Astrocyte of the spinal cord (primary cell): Measurements from ENCODE around the gene COL4A2.

Source experiments
- DNase-seq: peaks from one replicate; pipeline ENCODE4 v3.0.0; 2011; ENCODE audit warnings: low read depth, low spot score
- H3K4me3 ChIP-seq: 2 replicates; pipeline ENCODE4 v1.5.1; 2011; ENCODE audit warnings: low read depth, mild to moderate bottlenecking, low read length, moderate library complexity
- in situ Hi-C: cut with HindIII; loops from 2 replicates; pipeline ENCODE4 v1.10.0; 2017; ENCODE audit warnings: low sequenced_read_pairs
- TF ChIP-seq, protein P1 (sequence below): IDR thresholded peaks from 2 replicates; pipeline ENCODE4 v1.5.1; 2012; ENCODE audit warnings: low read depth, mild to moderate bottlenecking, low read length, inconsistent platforms

COL4A2 gene

DNA sequence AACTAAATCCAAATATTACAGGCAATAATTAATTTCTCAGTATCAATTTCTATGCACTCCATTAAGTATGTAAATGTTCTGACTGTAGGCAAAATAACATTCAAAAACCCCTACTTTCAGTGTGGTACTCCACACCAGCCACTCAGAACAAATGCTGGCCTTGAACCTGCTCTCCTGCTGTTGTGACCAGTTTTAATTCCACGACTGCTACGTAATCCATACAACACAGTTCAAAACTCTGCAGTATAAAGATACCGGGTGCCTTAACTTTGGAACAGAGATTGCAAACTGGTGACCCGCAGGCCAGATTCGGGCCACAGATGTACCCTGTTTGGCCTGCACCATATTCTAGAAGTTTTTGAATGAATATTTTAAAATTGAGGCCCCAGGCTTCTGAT is 30.5 kb upstream of the COL4A2 start:
- DNase-seq, result no peak
- TF ChIP-seq, protein P1, sequence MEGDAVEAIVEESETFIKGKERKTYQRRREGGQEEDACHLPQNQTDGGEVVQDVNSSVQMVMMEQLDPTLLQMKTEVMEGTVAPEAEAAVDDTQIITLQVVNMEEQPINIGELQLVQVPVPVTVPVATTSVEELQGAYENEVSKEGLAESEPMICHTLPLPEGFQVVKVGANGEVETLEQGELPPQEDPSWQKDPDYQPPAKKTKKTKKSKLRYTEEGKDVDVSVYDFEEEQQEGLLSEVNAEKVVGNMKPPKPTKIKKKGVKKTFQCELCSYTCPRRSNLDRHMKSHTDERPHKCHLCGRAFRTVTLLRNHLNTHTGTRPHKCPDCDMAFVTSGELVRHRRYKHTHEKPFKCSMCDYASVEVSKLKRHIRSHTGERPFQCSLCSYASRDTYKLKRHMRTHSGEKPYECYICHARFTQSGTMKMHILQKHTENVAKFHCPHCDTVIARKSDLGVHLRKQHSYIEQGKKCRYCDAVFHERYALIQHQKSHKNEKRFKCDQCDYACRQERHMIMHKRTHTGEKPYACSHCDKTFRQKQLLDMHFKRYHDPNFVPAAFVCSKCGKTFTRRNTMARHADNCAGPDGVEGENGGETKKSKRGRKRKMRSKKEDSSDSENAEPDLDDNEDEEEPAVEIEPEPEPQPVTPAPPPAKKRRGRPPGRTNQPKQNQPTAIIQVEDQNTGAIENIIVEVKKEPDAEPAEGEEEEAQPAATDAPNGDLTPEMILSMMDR, result no peak
- H3K4me3 ChIP-seq, result no peak overlapping the region
- in situ Hi-C loops, result no loop called here

DNA sequence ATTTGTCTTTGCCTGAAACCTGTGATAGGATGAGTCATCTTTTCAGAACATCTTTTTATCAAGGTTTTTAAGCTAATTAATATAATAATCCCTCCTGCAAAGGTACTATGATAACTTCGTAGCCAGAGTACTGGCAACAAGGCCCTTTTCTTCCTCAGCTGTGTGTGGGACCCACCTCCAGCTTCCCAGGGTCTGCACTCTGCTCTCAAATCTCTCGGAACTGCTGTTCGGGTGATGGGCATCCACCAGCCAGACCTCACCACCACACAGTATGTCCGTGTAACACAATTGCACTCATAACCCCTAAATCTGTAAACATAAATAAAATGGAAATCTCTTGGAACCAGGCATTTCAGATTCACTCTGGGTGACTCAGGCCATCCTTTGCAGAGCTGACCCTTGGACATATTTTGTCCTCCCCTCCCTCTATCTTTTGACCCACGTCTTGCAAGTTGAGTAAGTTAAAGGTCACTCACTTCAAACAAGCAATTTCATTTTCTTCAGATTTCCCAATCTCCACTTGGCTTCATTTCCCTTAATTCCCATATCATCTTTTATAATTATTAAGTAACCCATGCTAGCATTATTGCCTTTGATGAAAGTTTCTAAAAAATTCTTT is 29.6 kb upstream of the COL4A2 start:
- no peak overlapping the region for H3K4me3 ChIP-seq
- DNase-seq, result no peak
- TF ChIP-seq, protein P1, result no peak
- in situ Hi-C loops, result no loop called here

DNA sequence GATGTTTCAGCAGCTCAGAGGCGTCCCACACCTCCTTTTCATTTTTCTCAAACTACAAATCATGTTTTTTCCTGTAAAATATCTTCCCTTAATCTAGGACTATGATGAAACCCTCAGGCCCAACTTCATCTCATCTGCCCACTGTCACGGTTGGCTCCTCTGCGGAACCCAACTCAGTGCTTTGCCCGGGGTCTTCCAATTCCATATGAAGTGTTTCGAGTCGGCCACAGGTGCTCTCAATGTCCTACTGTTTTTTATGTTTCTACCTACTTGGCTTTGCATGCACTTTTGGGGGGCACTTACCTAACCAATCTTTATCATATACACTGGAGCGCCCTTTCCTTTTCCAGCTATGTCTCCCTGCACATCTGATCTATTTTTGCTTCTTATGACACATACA is 28.2 kb upstream of the COL4A2 start:
- TF ChIP-seq, protein P1, result no peak
- H3K4me3 ChIP-seq, result no peak overlapping the region
- DNase-seq, result no peak
- in situ Hi-C loops, result no loop called here

DNA sequence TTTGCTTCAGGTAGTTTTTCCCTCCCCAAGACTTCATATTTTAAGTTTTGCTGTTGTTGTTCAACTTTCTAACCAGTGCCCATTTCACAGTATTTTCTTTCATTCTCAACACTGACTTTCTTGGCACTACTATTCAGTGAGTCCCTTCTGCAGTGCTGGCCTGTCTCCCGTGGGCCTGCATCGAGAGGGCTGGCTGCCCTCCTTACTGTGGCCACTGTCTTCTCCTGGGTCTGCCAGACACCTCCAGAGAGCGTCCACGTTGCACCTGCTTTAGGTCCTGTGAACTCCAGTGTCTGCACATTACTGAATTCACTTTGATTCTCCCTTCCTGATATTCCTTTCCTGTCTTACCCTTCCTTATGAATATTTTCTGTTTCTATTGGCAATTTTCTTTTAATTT is 27.4 kb upstream of the COL4A2 start:
- no peak overlapping the region for H3K4me3 ChIP-seq
- DNase-seq, result no peak
- in situ Hi-C loops, result no loop called here
- TF ChIP-seq, protein P1, result no peak

DNA sequence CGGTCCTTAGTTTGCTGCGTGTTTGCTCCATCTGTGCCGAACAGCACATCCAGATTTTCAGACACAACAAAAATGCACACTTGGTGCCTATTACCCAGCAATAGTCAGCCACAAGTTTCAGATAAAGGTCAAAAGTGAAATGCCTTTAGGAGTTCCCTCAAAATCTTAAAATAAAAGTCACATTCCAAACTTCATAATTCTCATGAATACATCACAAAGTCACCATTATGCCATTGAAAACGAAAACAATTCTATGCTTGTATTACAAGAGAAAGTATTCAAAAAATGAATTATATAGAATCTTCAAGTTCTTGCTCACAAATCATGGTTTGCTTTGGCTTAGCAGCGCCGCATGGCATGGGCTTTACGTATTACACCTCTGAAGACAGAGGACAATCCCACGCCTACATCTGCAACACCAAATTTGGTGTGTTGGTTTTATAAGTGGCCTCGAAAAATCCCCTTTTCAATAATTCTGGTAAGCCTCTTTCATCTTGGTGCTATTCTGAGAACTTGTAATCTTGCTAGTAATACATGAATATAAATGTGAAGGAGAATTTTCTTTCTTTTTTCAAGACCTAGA is 26.8 kb upstream of the COL4A2 start:
- TF ChIP-seq, protein P1, result no peak
- no peak overlapping the region for H3K4me3 ChIP-seq
- no peak for DNase-seq
- in situ Hi-C loops, result no loop called here

DNA sequence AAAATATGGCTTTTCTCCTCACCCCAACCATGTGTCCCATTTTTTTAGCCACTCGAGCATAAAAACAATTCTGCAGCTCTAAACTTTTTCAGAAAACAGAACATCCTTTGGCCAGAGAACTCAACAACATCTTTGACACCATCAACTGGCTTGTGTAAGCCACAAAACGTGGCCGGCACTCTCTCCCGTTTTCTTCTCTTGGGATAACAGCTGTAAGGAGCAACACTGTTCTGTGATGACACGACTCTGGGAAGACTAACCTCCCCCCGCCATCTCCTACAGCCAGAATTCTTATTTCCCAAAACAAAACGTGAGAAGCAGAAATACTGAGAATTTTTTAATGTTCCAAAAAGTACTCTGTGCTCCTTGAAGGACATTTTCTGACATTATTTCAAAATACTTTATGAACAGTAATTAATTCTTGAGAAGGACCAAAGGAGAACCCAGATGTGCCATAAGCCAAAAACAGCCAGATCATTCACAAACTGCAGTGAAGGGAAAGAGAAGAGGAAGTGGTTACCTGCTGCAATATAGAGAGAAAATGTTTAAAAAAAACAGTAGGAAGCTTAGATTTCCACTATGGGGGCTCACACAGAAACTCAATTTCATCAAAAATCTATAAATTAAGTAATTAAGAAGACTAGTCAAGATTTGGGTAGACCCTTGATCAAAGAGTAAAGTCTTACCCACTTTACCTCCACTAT is 25.9 kb upstream of the COL4A2 start:
- DNase-seq, result no peak
- no peak overlapping the region for H3K4me3 ChIP-seq
- TF ChIP-seq, protein P1, result no peak
- in situ Hi-C loops, result no loop called here
